ENCODE measurements around the gene EPN2. TPM values are rescaled to one million over a fixed set of nuclear protein-coding genes. Genes with fewer than 3 reads are reported as not detected.

The EPN2 gene
- total RNA-seq, 2 donors from 2014 or later: 28.7 to 47.9 TPM

DNA sequence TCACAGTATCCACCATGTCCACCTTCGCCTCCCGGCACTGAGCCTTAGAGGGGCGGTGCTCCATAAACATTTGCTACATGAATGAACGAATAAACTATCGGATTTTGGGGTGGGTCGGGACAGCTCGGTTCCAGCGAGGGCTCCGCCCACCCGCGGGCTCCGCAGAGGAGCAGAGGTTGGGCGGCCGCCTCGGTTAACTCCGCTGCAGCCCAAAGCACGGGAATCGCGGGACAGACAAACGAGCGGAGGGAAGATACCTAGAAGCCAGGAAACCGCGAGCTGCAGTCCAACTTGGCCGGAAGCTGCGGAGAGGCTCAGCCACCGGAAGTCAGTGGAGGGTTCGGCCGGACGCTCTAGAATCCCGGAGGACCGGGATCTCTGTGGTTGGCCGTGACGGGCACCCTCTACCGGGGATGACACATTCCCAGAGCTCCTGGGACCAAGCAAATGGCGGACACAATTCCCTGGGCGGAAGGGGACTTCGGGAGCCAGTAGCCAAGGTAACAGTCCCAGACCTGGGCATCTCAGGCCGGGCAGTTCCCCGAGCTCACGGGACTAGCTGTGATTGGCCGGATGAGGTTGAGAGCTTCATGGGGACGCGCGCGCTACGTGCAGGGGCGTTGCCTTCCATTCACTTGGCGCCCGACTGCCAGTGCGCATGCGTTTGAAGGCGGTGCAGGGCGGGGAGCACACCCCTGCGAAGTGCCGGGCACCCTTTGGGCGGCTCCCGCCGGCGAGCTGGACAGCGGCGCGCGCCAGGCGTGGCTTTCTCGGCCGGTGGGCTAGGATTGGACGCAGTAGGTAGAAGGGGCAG is 140.6 kb downstream of the EPN2 start:
- Histone ChIP-seq H3K27ac (peak overlapping the region; percentile 93 to 95), H3K27me3 (replicated peaks; ENCODE audit: insufficient read depth) (no peaks in the 10 kb centered on the region), H3K4me1 (ENCODE audit: control insufficient read depth in 1 of 2, low read depth in 2 of 2) (peaks cover 11 to 41% of the 10 kb centered on the region in 2 donors), H3K36me3 (peaks cover 17% of the 10 kb centered on the region), H3K4me3 (peak overlapping the region; percentile 85), H3K9me3 (no peaks in the 10 kb centered on the region)
- peak; percentile 94 for DNase-seq (ENCODE audit: low spot score)
- TF ChIP-seq, protein P1, sequence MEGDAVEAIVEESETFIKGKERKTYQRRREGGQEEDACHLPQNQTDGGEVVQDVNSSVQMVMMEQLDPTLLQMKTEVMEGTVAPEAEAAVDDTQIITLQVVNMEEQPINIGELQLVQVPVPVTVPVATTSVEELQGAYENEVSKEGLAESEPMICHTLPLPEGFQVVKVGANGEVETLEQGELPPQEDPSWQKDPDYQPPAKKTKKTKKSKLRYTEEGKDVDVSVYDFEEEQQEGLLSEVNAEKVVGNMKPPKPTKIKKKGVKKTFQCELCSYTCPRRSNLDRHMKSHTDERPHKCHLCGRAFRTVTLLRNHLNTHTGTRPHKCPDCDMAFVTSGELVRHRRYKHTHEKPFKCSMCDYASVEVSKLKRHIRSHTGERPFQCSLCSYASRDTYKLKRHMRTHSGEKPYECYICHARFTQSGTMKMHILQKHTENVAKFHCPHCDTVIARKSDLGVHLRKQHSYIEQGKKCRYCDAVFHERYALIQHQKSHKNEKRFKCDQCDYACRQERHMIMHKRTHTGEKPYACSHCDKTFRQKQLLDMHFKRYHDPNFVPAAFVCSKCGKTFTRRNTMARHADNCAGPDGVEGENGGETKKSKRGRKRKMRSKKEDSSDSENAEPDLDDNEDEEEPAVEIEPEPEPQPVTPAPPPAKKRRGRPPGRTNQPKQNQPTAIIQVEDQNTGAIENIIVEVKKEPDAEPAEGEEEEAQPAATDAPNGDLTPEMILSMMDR (IDR thresholded peaks at IDR 0.05): no peak
- peak; percentile 86 for ATAC-seq (ENCODE audit: insufficient number of reproducible peaks, low FRiP score, low read depth)

DNA sequence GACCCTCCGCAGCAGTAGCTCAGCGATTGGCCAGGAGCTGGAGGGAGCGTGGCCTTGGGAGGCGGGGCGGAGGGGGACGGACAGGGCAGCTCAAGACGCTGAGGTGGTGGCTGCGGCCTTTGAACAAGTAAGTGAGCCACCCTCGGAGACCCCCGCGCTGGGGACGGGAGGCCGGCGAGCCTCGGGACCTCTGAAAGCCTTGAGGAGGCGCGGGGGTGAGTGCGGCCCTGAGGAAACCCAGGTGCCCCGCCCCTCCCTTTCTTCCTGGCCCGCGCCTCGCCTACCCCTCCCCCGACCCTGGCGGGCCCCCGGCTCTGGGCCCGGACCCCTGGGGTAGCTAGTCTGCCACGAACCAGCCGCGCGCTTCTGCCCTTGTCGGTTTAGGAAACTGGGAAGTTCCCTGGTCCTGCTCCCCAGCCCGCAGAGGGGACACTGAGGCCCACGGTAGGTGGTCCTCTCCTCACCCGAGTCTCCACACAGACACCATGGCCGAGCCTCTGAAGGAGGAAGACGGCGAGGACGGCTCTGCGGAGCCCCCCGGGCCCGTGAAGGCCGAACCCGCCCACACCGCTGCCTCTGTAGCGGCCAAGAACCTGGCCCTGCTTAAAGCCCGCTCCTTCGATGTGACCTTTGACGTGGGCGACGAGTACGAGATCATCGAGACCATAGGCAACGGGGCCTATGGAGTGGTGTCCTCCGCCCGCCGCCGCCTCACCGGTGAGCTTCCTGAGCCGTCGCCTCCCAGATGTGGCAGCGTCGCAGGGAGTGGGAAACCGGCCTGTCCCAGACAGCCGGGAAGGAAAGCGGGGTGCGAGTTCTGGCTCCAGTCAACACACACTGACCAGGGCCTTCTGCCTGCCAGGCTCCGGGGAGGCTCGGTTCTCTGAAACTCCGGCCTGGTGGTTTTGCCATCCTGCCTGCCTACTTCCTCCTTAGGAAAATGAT is 141.5 kb downstream of the EPN2 start, which contains the start of gene MAPK7:
MAPK7 (plus strand) TSS at position 83 of the 945 bp plus-strand sequence; CDS start at position 486, 403 bp downstream.
- no peak for ATAC-seq (ENCODE audit: insufficient number of reproducible peaks, low FRiP score, low read depth)

DNA sequence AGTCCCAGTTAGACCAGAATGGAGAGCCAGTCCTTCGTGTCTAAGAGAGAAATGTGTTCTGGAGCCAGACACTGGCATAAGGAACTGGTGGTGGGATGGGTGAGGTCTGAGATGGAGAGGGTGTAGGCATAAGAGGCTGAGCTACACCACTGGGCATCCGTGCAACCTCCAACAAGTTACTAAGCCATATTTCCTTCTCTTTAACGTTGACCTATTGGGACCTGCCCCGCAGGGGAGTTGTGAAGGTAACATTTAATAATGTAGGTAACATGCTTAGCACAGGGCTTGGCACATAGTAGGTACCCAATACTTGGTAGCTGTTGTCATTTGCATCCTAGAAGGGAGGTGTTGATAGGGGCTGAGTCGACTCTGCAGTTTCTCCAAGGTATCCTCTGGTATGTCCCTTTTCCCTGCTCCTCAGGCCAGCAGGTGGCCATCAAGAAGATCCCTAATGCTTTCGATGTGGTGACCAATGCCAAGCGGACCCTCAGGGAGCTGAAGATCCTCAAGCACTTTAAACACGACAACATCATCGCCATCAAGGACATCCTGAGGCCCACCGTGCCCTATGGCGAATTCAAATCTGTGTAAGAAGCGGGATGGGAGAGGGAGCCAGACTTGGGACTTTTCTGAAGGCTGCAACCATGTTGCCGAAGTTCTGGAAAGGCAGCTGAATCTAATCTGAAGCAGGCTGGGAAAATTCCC is 142.3 kb downstream of the EPN2 start:
- Histone ChIP-seq H3K27me3 (replicated peaks; ENCODE audit: insufficient read depth) (no peaks in the 10 kb centered on the region), H3K4me1 (ENCODE audit: control insufficient read depth in 1 of 2, low read depth in 2 of 2) (peaks cover 21 to 58% of the 10 kb centered on the region in 2 donors), H3K27ac (peak overlapping the region; percentile 93 to 95), H3K4me3 (peak overlapping the region; percentile 85), H3K9me3 (no peaks in the 10 kb centered on the region), H3K36me3 (peaks cover 26% of the 10 kb centered on the region)
- ATAC-seq (ENCODE audit: insufficient number of reproducible peaks, low FRiP score, low read depth) (no peak), DNase-seq (ENCODE audit: low spot score) (no peak)
- TF ChIP-seq, protein P1 (IDR thresholded peaks at IDR 0.05): no peak

More for the DNA sequence above, 141.5 kb downstream of the EPN2 start, which contains the start of gene MAPK7:
- H3K27me3 ChIP-seq (replicated peaks; ENCODE audit: insufficient read depth): no peaks in the 10 kb centered on the region
- peak within 1 kb of the TSS; percentile 93 to 95 for H3K27ac ChIP-seq
- H3K36me3 ChIP-seq: peaks cover 23% of the 10 kb centered on the region
- H3K4me1 ChIP-seq (ENCODE audit: control insufficient read depth in 1 of 2, low read depth in 2 of 2): peaks cover 12 to 50% of the 10 kb centered on the region in 2 donors
- TF ChIP-seq, protein P1 (IDR thresholded peaks at IDR 0.05): no peak
- H3K4me3 ChIP-seq: peak within 1 kb of the TSS; percentile 85
- no peak for DNase-seq (ENCODE audit: low spot score)
- no peaks in the 10 kb centered on the region for H3K9me3 ChIP-seq

DNA sequence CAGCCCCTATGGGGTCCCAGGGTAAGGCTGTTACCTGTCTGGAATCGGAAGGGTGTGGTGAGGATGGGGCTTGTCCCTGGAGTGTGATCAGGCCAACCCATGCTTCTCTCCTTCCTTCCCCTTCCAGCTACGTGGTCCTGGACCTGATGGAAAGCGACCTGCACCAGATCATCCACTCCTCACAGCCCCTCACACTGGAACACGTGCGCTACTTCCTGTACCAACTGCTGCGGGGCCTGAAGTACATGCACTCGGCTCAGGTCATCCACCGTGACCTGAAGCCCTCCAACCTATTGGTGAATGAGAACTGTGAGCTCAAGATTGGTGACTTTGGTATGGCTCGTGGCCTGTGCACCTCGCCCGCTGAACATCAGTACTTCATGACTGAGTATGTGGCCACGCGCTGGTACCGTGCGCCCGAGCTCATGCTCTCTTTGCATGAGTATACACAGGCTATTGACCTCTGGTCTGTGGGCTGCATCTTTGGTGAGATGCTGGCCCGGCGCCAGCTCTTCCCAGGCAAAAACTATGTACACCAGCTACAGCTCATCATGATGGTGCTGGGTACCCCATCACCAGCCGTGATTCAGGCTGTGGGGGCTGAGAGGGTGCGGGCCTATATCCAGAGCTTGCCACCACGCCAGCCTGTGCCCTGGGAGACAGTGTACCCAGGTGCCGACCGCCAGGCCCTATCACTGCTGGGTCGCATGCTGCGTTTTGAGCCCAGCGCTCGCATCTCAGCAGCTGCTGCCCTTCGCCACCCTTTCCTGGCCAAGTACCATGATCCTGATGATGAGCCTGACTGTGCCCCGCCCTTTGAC is 143.5 kb downstream of the EPN2 start:
- H3K36me3 ChIP-seq: peaks cover 26% of the 10 kb centered on the region
- H3K4me1 ChIP-seq (ENCODE audit: control insufficient read depth in 1 of 2, low read depth in 2 of 2): peaks cover 28 to 70% of the 10 kb centered on the region in 2 donors
- H3K27me3 ChIP-seq (replicated peaks; ENCODE audit: insufficient read depth): no peaks in the 10 kb centered on the region
- ATAC-seq (ENCODE audit: insufficient number of reproducible peaks, low FRiP score, low read depth) (no peak), DNase-seq (ENCODE audit: low spot score) (no peak)
- TF ChIP-seq, protein P1 (IDR thresholded peaks at IDR 0.05): no peak
- peak overlapping the region in 1 of 2 donors; percentile 3 for H3K27ac ChIP-seq
- H3K4me3 ChIP-seq: no peak overlapping the region
- no peaks in the 10 kb centered on the region for H3K9me3 ChIP-seq
